HG03354 (cell line): ENCODE results near the gene NAALAD2.
"Not testable (repeated sequence)": the region's sequence is repeated elsewhere in the genome, so short reads cannot be mapped to it uniquely, and the experiment has no call there.

ENCODE experiments used
- ATAC-seq: cut with Tn5 transposase; IDR thresholded peaks from one replicate; pipeline ENCODE4 v1.9.1; 2021; ENCODE audit warnings: mild to moderate bottlenecking; ENCODE audit not compliant: unreplicated experiment, poor library complexity, severe bottlenecking

Gene NAALAD2

DNA sequence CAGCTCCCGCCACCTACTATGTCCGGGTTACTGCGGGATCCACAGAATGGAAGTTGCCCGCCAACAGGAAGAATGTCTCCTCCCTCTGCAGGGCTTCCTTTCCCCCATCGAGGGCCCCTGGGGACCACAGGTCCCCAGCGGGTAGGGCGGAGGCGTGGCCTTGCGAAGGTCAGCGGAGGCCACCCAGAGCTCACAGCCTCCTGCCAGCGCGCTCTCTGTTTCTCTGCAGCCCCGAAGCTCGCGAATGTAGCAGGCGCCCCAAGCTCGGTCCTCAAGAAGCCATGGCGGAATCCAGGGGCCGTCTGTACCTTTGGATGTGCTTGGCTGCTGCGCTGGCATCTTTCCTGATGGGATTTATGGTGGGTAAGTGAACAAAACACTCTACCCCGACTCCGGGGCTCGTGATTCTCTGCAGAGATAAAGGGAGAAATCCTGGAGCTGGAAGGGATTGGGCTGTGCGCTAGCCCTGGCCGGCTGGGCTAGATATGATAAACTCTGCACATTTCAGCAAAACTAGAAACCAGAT is at the start of gene NAALAD2:
Gene NAALAD2, plus strand, starts transcription at position 186 of the 526 bp plus-strand sequence. Its CDS starts 96 bp downstream, at position 282.
- ATAC-seq: peak; percentile 91

DNA sequence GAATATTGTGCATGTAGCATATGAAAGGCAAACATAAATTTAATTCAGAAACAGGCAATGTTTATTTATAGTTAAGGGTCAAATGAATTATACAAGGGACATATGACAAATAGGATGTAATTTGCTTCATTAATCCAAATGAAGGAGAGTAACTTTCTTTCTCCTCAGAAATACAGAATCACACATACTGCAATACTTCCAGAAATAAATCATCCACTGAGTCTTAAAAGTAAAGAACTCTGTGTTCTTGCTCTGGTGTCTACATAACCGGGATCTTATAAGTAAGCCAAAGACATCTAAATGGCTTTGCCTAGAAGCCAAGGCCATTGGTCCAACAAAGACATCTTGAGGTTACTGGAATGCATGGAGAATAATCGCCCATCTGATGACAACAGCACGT is 48.8 kb upstream of the NAALAD2 start, which contains the start of gene UBTFL1:
Gene UBTFL1, plus strand, starts transcription at position 301 of the 400 bp plus-strand sequence. Its CDS starts 0 bp downstream, at position 301.
- not testable (repeated sequence) for ATAC-seq

DNA sequence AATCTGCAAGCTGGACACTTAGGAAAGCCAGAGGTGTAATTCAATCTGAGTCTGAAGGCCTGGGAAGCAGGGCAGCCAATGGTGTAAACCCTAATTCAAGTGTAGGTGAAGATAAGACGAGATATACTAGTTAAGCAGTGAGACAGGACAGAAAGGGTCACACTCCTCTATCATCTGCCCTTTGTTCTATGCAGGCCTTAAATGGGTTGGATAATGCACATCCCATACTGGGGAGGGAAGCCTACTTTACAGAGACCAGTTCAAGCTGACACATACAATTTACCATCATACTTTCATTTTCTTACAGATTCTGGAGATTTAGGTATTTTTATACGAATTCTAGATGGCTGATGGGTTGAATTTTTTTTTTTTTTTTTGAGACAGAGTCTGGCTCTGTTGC is 45.7 kb upstream of the NAALAD2 start:
- ATAC-seq: not testable (repeated sequence)

DNA sequence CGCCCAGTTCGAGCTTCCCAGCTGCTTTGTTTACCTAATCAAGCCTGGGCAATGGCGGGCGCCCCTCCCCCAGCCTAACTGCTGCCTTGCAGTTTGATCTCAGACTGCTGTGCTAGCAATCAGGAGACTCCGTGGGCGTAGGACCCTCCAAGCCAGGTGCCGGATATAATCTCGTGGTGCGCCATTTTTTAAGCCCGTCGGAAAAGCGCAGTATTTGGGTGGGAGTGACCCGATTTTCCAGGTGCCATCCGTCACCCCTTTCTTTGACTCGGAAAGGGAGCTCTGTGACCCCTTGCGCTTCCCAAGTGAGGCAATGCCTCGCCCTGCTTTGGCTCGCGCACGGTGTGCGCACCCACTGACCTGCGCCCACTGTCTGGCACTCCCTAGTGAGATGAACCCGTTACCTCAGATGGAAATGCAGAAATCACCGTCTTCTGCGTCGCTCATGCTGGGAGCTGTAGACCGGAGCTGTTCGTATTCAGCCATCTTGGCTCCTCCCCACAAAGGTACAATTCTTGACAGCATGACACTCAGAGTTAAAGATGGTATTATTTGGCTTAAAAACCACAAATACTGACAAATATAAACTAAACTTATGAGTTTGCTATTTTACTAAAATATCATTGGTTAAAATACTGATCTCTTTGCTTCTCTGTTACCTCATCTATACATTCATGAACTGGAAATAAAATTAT is 39.1 kb upstream of the NAALAD2 start:
- not testable (repeated sequence) for ATAC-seq

DNA sequence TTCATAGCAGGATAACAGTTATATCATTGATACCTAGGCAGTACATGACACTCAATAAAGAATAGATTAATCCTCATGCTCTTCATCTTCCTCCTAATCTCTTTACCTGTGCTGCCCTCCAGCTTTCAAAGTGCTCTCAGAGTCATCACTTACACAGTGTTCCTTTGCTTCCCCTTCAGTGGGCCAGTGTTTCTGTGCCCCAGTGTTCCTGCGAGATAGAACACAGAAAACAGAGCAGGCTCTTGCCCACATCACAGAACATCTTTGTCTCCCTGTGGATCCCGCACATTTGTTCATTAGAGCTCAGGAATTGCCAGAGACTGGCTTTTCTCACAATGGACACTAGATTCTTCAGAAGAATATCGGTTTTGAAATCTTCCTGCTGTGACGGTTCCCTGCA is 36.2 kb upstream of the NAALAD2 start:
- ATAC-seq: not testable (repeated sequence)

DNA sequence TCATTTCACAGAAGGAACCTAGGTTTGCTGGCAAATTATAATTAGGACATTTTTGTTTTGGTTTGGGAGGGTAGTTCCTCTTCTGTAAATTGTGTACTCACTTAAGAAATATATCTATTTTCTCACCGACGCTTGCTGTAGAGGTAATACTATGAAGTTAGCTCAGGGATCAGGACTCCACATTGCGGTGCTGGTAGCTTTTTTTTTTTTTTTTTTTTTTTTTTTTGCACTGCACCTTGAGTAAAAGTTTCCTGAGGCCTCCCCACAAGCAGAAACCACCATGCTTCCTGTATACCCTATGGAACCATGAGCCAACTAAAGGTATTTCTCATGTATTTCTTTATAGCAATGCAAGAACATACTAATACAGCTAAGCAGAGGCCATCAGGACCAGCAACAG is 34.0 kb upstream of the NAALAD2 start:
- ATAC-seq: no peak

DNA sequence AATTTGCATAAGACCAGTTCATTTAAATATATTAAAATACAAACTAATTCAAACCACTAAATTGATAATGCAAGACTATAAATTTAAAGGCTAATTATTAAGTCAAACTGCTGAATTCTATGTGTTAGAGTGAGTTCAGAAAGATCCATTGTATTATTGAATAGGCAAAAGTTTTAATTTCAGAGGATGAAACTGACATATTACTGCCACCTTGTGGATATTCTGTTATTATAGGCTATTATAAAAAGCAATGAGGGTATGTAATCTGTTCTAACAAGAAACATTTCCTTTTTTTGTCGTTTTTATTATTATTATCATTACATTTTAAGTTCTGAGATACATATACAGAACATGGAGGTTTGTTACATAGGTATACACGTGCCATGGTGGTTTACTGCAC is 20.9 kb upstream of the NAALAD2 start:
- ATAC-seq: no peak

DNA sequence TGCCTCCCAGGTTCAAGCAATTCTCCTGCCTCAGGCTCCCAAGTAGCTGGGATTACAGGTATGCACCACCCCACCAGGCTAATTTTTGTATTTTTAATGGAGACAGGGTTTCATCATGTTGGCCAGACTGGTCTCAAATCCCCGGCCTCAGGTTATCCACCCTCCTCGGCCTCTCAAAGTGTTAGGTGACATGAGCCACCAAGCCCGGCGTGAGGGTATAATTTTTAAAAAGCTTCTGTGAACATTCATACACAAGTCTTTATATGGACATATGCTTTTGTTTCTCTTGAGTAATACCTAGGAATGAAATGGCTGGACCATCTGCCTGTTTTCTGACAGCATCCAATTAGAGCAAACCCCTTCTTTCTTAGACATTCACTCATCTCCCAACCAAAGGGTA is 14.3 kb upstream of the NAALAD2 start:
- ATAC-seq: no peak

DNA sequence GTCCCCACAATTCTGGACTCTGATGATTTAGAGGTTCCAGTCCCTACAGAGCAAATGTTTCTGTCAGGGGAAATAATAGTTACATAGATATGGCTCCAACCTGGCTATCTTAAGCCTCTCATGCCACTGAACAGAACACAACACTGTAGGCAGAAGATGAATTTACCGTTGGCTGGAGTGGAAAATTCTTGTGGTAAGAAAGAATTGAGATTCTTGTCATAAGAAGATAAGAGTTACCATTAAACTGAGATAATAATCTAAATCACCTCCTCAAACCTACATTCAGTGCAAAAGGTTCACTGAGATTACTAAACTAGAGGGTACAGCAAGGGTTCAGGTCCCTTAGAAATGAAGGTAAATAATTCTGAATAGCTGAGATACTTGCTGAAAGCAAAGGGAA is 10.1 kb upstream of the NAALAD2 start:
- ATAC-seq: no peak

DNA sequence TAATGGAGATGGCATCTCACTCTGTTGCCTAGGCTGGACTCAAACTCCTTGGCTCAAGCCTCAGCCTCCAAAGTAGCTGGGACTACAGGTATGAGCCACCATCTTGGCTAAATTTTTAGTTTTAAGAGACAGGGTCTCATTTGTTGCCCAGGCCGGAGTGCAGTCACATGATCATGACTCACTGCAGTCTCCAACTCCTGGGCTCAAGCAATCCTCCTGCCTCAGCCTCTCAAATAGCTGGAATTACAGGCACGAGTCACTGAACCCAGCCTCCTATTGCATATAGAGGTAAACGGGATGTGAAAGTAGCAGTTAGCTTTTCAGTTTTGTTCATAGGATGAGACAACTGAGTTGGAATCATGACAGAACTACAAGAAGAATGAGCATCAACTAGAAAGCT is 9.5 kb upstream of the NAALAD2 start:
- ATAC-seq: no peak

DNA sequence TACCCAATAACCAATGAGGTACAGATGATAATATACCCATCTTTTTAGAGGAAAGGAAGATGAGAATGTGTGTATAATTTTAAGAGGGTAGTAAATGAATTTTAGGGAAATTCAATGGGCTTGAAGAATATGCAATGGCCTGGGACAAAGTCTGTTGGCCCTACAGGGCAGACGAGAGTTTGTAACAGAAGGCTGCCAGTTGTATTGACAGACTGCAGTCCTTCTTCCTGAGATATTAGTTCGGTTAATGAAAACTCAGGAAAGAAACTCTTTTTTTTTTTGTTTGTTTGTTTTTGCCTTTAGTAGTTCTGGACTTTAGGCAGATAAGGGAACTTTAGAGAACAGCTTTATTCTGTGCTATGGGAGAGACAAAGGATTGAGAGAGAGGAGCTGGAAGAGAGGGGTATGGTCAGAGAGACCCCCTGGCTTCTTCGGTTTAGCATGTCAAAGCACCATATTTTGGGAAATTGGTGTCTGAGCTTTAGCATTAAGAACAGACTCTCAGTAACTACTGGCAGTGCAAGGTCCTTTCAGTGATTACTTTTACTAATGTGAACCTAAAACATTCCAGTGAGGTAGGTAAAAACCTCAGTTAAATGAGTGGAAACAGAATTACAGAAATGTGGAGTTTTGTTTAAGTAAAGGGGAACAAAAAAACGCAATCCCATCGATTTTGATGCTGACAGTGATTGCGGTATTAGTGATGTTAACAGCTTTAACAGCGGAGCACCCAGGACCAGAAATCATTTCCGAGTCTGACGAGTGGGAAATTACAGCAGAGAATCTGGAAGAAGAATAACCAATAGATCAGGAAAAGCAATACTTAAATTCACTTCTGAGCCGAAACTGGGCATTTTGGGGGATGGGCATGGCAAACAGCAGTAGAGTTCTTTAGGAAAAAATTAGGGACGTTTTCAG is 644 bp upstream of the NAALAD2 start:
- no peak for ATAC-seq

DNA sequence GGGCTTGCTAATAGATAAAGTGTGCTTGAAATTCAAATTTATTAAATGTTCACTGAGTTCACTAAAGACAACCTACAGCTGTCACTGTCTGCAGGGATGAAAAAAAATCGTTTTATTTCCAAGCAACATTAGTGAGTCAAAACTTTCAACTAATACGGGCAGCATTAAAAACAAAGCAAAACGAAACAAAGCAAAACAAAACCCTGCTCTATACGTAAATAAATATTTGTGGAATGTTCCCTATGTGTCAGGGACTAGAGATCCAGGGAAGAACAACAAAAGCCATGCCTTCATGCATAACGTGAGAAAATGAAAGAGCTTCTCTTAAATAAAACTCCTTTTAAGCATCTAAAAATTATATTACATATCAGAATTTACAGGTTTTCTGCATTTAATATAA is 553 bp downstream of the NAALAD2 start:
- peak; percentile 19 for ATAC-seq

DNA sequence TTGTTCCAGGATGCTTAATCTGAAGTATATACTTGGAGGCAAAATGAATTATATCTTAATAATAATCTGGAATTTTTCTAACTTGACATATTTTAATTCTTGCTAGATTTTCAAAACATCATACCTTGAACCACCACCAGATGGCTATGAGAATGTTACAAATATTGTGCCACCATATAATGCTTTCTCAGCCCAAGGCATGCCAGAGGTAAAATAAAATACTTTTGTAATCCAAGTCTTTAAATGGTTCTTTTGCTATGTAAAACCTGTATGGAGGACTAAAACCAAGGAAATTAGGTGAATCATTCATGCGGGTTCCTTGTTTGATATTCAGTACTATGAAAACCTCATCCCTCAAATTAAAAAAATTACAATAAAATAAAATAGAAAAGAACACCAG is 14.4 kb downstream of the NAALAD2 start:
- ATAC-seq: no peak

DNA sequence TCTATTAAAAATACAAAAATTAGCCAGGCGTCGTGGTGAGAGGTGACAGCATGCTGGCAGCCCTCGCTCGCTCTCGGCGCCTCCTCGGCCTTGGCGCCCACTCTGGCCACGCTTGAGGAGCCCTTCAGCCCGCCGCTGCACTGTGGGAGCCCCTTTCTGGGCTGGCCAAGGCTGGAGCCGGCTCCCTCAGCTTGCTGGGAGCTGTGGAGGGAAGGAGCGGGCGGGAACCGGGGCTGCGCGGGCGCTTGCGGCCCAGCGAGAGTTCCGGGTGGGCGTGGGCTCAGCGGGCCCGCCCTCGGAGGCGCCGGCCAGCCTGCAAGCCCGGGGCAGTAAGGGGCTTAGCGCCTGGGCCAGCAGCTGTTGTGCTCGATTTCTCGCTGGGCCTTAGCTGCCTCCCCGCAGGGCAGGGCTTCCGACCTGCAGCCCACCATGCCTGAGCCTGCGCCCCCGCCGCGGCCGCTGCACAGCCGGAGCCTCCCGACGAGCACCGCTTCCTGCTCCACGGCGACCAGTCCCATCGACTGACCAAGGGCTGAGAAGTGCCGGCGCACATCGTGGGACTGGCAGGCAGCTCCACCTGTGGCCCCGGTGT is 32.6 kb downstream of the NAALAD2 start:
- ATAC-seq: not testable (repeated sequence)

DNA sequence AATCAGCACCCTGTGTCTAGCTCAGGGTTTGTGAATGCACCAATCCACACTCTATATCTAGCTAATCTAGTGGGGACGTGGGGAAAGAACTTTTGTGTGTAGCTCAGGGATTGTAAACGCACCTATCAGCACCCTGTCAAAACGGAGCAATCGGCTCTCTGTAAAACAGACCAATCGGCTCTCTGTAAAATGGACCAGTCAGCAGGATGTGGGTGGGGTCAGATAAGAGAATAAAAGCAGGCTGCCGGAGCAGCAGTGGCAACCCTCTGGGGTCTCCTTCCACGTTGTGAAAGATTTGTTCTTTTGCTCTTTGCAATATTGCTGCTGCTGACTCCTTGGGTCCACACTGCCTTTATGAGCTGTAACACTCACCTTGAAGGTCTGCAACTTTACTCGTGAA is 33.2 kb downstream of the NAALAD2 start:
- ATAC-seq: not testable (repeated sequence)

DNA sequence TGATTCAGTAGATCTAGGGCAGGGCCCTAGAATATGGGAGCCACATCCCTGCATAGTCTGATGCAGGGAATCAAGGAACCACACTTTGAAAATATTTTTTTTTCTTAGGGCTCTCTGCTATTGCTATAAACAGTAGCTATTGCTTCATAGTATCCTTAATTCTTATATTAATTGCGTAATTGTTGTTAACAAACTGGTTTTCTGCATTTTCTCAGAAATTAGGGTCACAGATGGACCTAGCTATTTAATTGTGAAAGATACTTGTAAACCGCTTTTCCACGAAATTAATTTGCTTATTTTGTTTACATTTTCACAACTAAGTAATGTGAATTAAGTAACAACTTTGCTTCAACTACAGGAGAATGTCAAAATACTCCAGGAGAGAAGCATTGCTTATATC is 34.1 kb downstream of the NAALAD2 start:
- ATAC-seq: no peak

DNA sequence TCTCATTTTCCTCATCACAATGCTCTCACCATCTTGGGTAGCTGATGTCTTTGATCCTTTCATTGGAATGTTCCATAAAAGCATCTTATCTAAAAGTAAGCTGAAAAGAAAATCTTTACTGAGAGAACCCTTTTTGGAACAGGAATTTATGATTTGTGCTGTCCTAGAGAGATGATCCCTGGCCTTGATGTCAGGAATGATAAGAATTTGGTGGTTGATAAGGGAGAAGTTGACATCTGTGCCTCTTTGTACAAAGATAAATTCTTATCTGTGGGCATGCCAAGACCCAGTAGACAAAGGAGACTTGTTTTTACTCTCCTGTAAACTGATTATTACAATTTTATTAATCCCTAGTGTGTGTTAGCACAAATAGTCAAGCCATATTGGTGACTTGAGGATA is 36.9 kb downstream of the NAALAD2 start:
- no peak for ATAC-seq

DNA sequence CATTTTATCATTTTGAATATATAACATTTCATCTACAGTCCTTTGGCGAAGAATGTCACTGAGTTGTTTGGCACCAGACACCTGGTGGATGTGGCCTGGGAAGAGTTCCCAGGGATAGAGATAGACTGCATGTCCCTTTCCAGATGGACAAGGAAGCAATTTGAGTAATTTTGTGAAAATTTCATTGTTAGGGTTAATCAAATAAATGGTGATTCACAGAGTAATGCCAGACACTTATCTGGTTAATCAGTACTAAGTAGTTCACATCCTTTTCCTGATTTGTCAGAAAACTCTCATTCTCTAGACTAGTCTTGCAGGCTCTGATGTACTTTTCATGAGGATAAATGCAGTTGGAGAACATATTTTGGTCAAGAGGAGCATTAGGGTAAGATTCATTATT is 41.6 kb downstream of the NAALAD2 start:
- no peak for ATAC-seq

DNA sequence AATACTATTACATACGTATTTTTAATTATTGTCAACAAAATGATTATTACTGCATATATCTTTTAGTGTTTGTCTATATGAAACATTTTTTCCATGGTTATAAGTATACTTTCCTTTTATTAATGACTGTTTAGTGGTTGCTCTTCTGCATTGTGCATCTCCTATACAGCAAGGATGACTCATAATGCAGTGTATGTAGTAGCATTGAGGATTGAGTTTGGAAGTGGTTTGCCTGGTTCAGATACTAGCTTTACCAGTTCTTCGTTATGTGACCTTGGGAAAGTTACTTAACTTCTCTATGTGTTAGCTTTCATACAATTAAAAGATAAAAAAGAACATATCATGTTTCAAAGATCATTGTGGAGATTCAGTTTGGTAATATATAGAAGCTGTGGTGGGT is 44.3 kb downstream of the NAALAD2 start:
- ATAC-seq: no peak

DNA sequence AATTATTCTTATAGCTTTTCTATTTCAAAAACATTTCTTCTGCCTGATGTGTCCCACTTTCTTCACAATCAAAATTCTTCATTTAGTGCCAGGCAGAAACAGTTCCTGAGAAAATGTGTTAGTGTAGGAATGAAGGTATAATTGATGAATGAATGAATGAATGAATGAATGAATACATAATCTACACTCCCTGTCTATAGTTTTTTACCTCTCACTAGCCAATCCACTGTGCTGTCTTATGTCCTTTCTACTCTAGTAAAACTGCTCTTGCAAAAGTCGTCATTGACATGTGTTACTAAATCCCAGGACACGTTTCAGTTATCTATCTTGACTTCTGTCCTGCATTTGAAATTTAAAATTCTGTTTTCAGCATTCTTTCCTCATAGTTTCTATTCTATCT is 45.5 kb downstream of the NAALAD2 start:
- ATAC-seq: no peak
